OCI-LY3 (cell line): ENCODE measurements around the gene NGEF.

ENCODE experiments used
- EZH2phosphoT487 ChIP-seq: fragments of 200-600 bp; shearing (Covaris generic); IDR thresholded peaks from 2 replicates; pipeline ENCODE4 v1.6.1; 2018; ENCODE audit warnings: antibody characterized with exemption, mixed run types, low read depth
- TF ChIP-seq, protein P1 (sequence below): fragments of 200-600, 300-600 bp; sonication (generic); IDR thresholded peaks from 2 replicates; pipeline ENCODE4 v1.5.1; 2014; ENCODE audit warnings: antibody characterized with exemption, low read length, low read depth

DNA sequence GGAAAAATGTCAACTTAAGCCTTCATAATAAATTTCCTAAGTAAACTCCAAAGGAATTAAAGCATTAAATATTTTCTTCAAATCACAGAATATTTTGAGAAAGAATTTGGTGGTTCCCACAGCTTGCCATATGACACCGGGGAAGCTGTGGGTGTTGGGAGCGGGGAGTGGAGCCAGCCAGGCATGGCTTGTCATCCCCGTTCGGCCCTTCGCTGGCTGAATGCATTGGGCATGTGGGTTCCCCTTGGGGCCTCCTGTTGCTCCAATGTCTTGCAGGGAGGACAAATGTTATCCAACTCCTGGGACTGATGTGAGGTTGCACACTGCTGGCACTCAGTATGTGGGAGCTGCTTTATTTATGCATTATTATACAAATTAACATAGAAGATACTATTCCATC, 18.6 kb downstream of the NGEF start:
- TF ChIP-seq, protein P1, sequence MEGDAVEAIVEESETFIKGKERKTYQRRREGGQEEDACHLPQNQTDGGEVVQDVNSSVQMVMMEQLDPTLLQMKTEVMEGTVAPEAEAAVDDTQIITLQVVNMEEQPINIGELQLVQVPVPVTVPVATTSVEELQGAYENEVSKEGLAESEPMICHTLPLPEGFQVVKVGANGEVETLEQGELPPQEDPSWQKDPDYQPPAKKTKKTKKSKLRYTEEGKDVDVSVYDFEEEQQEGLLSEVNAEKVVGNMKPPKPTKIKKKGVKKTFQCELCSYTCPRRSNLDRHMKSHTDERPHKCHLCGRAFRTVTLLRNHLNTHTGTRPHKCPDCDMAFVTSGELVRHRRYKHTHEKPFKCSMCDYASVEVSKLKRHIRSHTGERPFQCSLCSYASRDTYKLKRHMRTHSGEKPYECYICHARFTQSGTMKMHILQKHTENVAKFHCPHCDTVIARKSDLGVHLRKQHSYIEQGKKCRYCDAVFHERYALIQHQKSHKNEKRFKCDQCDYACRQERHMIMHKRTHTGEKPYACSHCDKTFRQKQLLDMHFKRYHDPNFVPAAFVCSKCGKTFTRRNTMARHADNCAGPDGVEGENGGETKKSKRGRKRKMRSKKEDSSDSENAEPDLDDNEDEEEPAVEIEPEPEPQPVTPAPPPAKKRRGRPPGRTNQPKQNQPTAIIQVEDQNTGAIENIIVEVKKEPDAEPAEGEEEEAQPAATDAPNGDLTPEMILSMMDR = no peak
- no peak for TF ChIP-seq EZH2phosphoT487
